Trophoblast cell (in vitro differentiated cells and primary cell): ENCODE results near the gene CNGA2.

Source experiments
- DNase-seq, 2 donors: peaks; one replicate each; pipeline ENCODE4 v3.0.0-alpha.2; 2016
- H2AFZ ChIP-seq: 2 replicates; pipeline ENCODE4 v1.6.1; 2013; ENCODE audit warnings: low read length, moderate library complexity, mild to moderate bottlenecking; ENCODE audit not compliant: insufficient read depth, poor library complexity
- H2AK5ac ChIP-seq: 2 replicates; pipeline ENCODE4 v1.6.1; 2013; ENCODE audit warnings: mild to moderate bottlenecking, low read length
- H2BK120ac ChIP-seq: 2 replicates; pipeline ENCODE4 v1.6.1; 2013; ENCODE audit warnings: low read length, mild to moderate bottlenecking, moderate library complexity; ENCODE audit not compliant: insufficient read depth, poor library complexity
- H2BK12ac ChIP-seq: 2 replicates; pipeline ENCODE4 v1.6.1; 2013; ENCODE audit warnings: mild to moderate bottlenecking, low read length, moderate library complexity
- H2BK5ac ChIP-seq: 2 replicates; pipeline ENCODE4 v1.6.1; 2013; ENCODE audit warnings: low read length, low read depth, moderate library complexity, mild to moderate bottlenecking; ENCODE audit not compliant: poor library complexity
- H3K14ac ChIP-seq: 2 replicates; pipeline ENCODE4 v1.6.1; 2013; ENCODE audit warnings: mild to moderate bottlenecking, low read length
- H3K18ac ChIP-seq: 2 replicates; pipeline ENCODE4 v1.6.1; 2013; ENCODE audit warnings: mild to moderate bottlenecking, low read length
- H3K23ac ChIP-seq: 2 replicates; pipeline ENCODE4 v1.6.1; 2013; ENCODE audit warnings: low read length
- H3K27ac ChIP-seq: 2 replicates; pipeline ENCODE4 v1.5.1; 2013; ENCODE audit warnings: low read depth, mild to moderate bottlenecking, inconsistent platforms, low read length, moderate library complexity
- H3K27me3 ChIP-seq: 2 replicates; pipeline ENCODE4 v1.6.1; 2013; ENCODE audit warnings: inconsistent platforms, mild to moderate bottlenecking, low read length, moderate library complexity; ENCODE audit not compliant: insufficient read depth
- H3K36me3 ChIP-seq, 2 experiments: 1 replicate in 1 of 2; 2 replicates in 1 of 2; pipeline ENCODE4 v1.6.1; 2013; ENCODE audit warnings: low read length in 2 of 2, mild to moderate bottlenecking in 2 of 2, moderate library complexity in 1 of 2; ENCODE audit not compliant: insufficient read depth in 2 of 2, control insufficient read depth in 1 of 2
- H3K4ac ChIP-seq: 2 replicates; pipeline ENCODE4 v1.6.1; 2013; ENCODE audit warnings: low read depth, mild to moderate bottlenecking, low read length, moderate library complexity
- H3K4me1 ChIP-seq, 2 experiments: 1 replicate in 1 of 2; 2 replicates in 1 of 2; pipeline ENCODE4 v1.6.1; 2013; ENCODE audit warnings: low read length in 2 of 2, mild to moderate bottlenecking in 2 of 2, moderate library complexity in 1 of 2; ENCODE audit not compliant: insufficient read depth in 2 of 2, control insufficient read depth in 1 of 2
- H3K4me2 ChIP-seq: 2 replicates; pipeline ENCODE4 v1.6.1; 2013; ENCODE audit warnings: inconsistent platforms, mild to moderate bottlenecking, low read length, moderate library complexity
- H3K4me3 ChIP-seq: 2 replicates; pipeline ENCODE4 v1.5.1; 2013; ENCODE audit warnings: mild to moderate bottlenecking, low read depth, low read length, inconsistent platforms
- H3K79me1 ChIP-seq: one replicate; pipeline ENCODE4 v1.6.1; 2013; ENCODE audit warnings: low read length
- H3K79me2 ChIP-seq: 2 replicates; pipeline ENCODE4 v1.6.1; 2013; ENCODE audit warnings: low read length, mild to moderate bottlenecking; ENCODE audit not compliant: control insufficient read depth, insufficient read depth, poor library complexity
- H3K9ac ChIP-seq: 2 replicates; pipeline ENCODE4 v1.6.1; 2013; ENCODE audit warnings: mild to moderate bottlenecking, low read length
- H3K9me3 ChIP-seq: 2 replicates; pipeline ENCODE4 v1.6.1; 2013; ENCODE audit warnings: low read depth, mild to moderate bottlenecking, control low read depth, inconsistent platforms, low read length; ENCODE audit not compliant: insufficient read depth
- H4K12ac ChIP-seq: 2 replicates; pipeline ENCODE4 v1.6.1; 2013; ENCODE audit warnings: low read depth, mild to moderate bottlenecking, low read length, moderate library complexity
- H4K8ac ChIP-seq: 2 replicates; pipeline ENCODE4 v1.6.1; 2013; ENCODE audit warnings: low read depth, mild to moderate bottlenecking, low read length, moderate library complexity
- H4K91ac ChIP-seq: one replicate; pipeline ENCODE4 v1.6.1; 2013; ENCODE audit warnings: low read depth, mild to moderate bottlenecking, low read length, moderate library complexity
- WGBS: extraction: QIAGEN DNeasy Blood & Tissue Kit; methylation state at CpG from one replicate; pipeline ENCODE4 v1.1.7; 2013; ENCODE audit warnings: missing lambda C conversion rate; ENCODE audit not compliant: insufficient read length, insufficient coverage; ENCODE audit errors: extremely low coverage; 5-methylcytosine and 5-hydroxymethylcytosine counted together

CNGA2 gene

DNA sequence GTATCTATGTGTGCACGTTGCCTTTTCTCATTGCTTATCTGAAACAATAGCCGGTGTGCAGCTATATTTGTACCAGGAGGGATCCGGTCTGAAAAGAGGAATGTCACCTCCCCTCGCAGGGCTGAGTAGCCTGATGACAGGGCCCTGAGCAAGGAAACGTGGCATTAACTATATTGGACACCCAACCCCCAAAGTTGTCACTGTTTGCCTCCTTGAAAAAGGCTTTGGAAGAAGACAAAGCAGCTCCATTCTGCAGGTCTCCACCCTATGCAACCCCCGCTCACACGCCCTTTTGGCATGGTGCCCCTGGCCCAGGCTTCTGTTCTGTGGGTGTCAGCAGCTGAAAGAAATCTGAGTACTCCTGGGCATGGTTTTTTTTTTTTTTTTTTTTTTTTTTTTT is 31.1 kb upstream of the CNGA2 start:
- H2BK12ac ChIP-seq: no peak overlapping the region
- H3K4me3 ChIP-seq: no peak overlapping the region
- DNase-seq: no peak
- H4K8ac ChIP-seq: no peak overlapping the region
- no CpG with 5 or more reads among the region's 7 CpGs for WGBS
- no peak overlapping the region for H2AFZ ChIP-seq
- H3K27ac ChIP-seq: no peak overlapping the region
- no peaks in the 10 kb centered on the region for H3K36me3 ChIP-seq
- H3K23ac ChIP-seq: no peak overlapping the region
- no peak overlapping the region for H3K4ac ChIP-seq
- H3K9ac ChIP-seq: no peak overlapping the region
- H3K9me3 ChIP-seq: no peaks in the 10 kb centered on the region
- H4K91ac ChIP-seq: no peak overlapping the region
- H3K4me1 ChIP-seq: no peaks in the 10 kb centered on the region
- H3K79me2 ChIP-seq: no peaks in the 10 kb centered on the region
- no peak overlapping the region for H2BK5ac ChIP-seq
- no peak overlapping the region for H3K4me2 ChIP-seq
- H3K27me3 ChIP-seq: no peaks in the 10 kb centered on the region
- H3K14ac ChIP-seq: no peak overlapping the region
- H2BK120ac ChIP-seq: no peak overlapping the region
- no peaks in the 10 kb centered on the region for H3K79me1 ChIP-seq
- no peak overlapping the region for H3K18ac ChIP-seq
- no peak overlapping the region for H2AK5ac ChIP-seq
- H4K12ac ChIP-seq: no peak overlapping the region

DNA sequence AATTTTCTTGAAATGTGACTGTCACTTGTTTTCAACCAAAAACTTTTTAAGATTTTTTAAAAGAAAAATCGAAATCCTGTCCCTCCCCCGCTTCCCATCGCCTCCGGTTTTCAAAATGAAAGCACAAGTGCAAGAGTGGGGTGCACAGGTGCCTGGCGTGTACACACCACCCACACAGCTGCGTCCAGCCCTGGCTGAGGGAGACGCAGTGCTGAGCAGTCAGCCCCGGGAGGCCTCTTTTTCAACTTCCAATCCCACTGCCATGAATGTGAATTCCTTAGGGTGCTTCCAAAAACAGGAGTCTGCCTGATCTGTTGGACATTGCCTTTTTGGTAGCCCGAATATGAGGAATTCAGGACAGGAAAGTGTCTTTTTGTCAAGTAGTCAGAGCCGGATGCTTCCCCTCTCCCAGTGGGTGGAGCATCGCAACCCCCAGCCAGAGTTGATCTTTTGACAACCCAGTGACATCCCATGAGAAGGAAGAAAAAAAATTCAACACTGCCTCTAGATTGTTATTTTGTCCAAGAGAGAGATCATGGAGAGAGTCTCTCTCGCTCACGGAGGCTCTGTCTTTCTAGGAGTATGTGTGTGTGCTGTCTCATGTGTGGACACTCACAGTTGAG is 30.4 kb upstream of the CNGA2 start:
- no peak overlapping the region for H2AK5ac ChIP-seq
- no peaks in the 10 kb centered on the region for H3K79me1 ChIP-seq
- no peaks in the 10 kb centered on the region for H3K4me1 ChIP-seq

DNA sequence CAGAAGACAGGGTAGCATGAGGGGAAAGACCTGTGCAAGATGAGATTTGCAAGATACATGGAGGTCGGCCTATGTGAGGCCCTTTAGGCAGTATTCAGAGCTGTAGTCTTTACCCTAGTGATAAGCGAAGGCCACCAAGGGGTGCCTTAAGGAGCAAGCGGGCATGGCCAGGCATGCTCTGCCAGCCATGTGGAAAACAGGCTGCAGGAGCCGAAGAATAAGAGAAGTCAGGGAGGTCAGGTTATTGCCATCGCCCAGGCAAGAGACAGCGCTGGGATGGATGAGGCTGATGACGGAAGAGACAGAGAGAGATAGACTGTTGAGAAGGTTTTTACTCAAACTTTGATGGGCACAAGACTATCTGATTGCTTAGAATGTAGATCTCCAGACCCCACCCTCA is 25.7 kb upstream of the CNGA2 start:
- Histone ChIP-seq H3K18ac (no peak overlapping the region), H4K91ac (no peak overlapping the region), H3K4ac (no peak overlapping the region), H3K36me3 (no peaks in the 10 kb centered on the region), H3K4me3 (no peak overlapping the region), H4K12ac (no peak overlapping the region), H2BK120ac (no peak overlapping the region), H2AK5ac (no peak overlapping the region), H3K23ac (no peak overlapping the region), H3K4me2 (no peak overlapping the region), H3K27me3 (no peaks in the 10 kb centered on the region), H3K14ac (no peak overlapping the region), H3K9ac (no peak overlapping the region), H3K79me2 (no peaks in the 10 kb centered on the region), H2BK5ac (no peak overlapping the region), H2BK12ac (no peak overlapping the region), H2AFZ (no peak overlapping the region), H4K8ac (no peak overlapping the region), H3K27ac (no peak overlapping the region), H3K79me1 (no peaks in the 10 kb centered on the region), H3K4me1 (no peaks in the 10 kb centered on the region), H3K9me3 (no peaks in the 10 kb centered on the region)
- no CpG with 5 or more reads among the region's 7 CpGs for WGBS
- DNase-seq: no peak

More for the DNA sequence above, 30.4 kb upstream of the CNGA2 start:
- H3K27me3 ChIP-seq: no peaks in the 10 kb centered on the region
- H3K27ac ChIP-seq: no peak overlapping the region
- no peak overlapping the region for H3K4me2 ChIP-seq
- no peak overlapping the region for H3K18ac ChIP-seq
- H3K4ac ChIP-seq: no peak overlapping the region
- H2BK12ac ChIP-seq: no peak overlapping the region
- H3K14ac ChIP-seq: no peak overlapping the region
- no peaks in the 10 kb centered on the region for H3K9me3 ChIP-seq
- no peak overlapping the region for H3K9ac ChIP-seq
- no peak overlapping the region for H3K23ac ChIP-seq
- H3K4me3 ChIP-seq: no peak overlapping the region
- no peak overlapping the region for H2BK5ac ChIP-seq
- H4K91ac ChIP-seq: no peak overlapping the region
- no CpG with 5 or more reads among the region's 13 CpGs for WGBS
- no peak overlapping the region for H4K12ac ChIP-seq
- H4K8ac ChIP-seq: no peak overlapping the region
- no peaks in the 10 kb centered on the region for H3K79me2 ChIP-seq
- DNase-seq: no peak
- no peak overlapping the region for H2BK120ac ChIP-seq
- no peak overlapping the region for H2AFZ ChIP-seq
- no peaks in the 10 kb centered on the region for H3K36me3 ChIP-seq

DNA sequence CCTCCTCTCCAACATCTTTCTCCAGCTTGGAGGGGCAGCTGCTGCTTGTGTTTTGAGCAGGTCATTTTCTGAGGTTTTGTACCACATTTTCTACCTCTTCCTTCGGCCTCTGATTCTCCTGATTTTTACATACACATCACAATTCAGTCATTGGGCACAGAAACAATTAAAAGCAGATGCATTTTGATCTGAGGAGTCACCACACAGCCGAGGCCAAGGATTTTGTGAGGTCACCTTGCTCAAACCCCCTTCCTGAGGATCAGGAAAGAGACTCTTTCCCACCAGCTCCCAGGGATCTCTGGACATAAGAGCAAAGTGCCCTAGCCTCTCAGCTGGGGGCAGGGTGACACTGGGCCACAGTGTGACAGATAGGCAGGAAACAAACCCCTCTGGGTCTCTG is 24.1 kb upstream of the CNGA2 start:
- Histone ChIP-seq H3K4me3 (no peak overlapping the region), H3K27ac (no peak overlapping the region), H2BK120ac (no peak overlapping the region), H2AFZ (no peak overlapping the region), H3K27me3 (no peaks in the 10 kb centered on the region), H3K4me2 (no peak overlapping the region), H3K79me1 (no peaks in the 10 kb centered on the region), H3K79me2 (no peaks in the 10 kb centered on the region), H4K12ac (no peak overlapping the region), H4K8ac (no peak overlapping the region), H3K4me1 (no peaks in the 10 kb centered on the region), H2BK5ac (no peak overlapping the region), H3K9me3 (no peaks in the 10 kb centered on the region), H3K23ac (no peak overlapping the region), H3K9ac (no peak overlapping the region), H2BK12ac (no peak overlapping the region), H3K14ac (no peak overlapping the region), H3K36me3 (no peaks in the 10 kb centered on the region), H2AK5ac (no peak overlapping the region), H3K18ac (no peak overlapping the region), H3K4ac (no peak overlapping the region), H4K91ac (no peak overlapping the region)
- WGBS: no CpG with 5 or more reads among the region's 2 CpGs
- no peak for DNase-seq
